HCT116 (cell line): ENCODE measurements around the gene NDUFB2. TPM values are rescaled to one million over a fixed set of nuclear protein-coding genes. Genes with fewer than 3 reads are reported as not detected.

ENCODE experiments used
- ATAC-seq: fragments of 200-7000 bp; cut with Tn5 transposase; 2 replicates; pipeline ENCODE4 v1.9.1; 2020; ENCODE audit warnings: mild to moderate bottlenecking, moderate library complexity
- BruUV-seq: library from RNA; stranded (reverse); fragments of 400-500 nt; replicated peaks from 2 replicates; lab custom pipeline; 2021; lab: Mats Ljungman, UMichigan
- CTCF ChIA-PET: fragments of 300-600 bp; sonication (Branson Sonifier 250); formaldehyde crosslinking; loops from one replicate; lab custom pipeline; 2021; ENCODE audit warnings: antibody characterized with exemption; lab: Charles Lee
- POLR2A ChIA-PET: fragments of 300-600, 350-600 bp; sonication (Branson Sonifier 250); formaldehyde crosslinking; loops from one replicate; lab custom pipeline; 2021; ENCODE audit warnings: antibody characterized with exemption; lab: Charles Lee
- RAD21 ChIA-PET, 2 experiments: fragments of 300-600 bp; sonication (Branson Sonifier 250); formaldehyde crosslinking; loops; one replicate each; lab custom pipeline; 2023; ENCODE audit warnings: low total read pairs in 2 of 2; ENCODE audit not compliant: uncharacterized antibody in 2 of 2, unreplicated experiment in 2 of 2, low non-redundant PET in 1 of 2; lab: Charles Lee
- DNase-seq: peaks from one replicate; pipeline ENCODE4 v3.0.0-alpha.2; 2010; ENCODE audit warnings: low read depth, low spot score
- H2AFZ ChIP-seq: fragments of 200-600 bp; shearing (Covaris generic), sonication (generic); 2 replicates; pipeline ENCODE4 v1.6.1; 2017; ENCODE audit warnings: low read depth, mixed run types, mixed read lengths, antibody characterized with exemption, low read length; ENCODE audit not compliant: poor library complexity, severe bottlenecking
- H3K27ac ChIP-seq: 2 replicates; pipeline ENCODE4 v1.5.1; 2012; ENCODE audit warnings: low read depth, low read length
- H3K27me3 ChIP-seq: fragments of 200-600 bp; sonication (generic); 2 replicates; pipeline ENCODE4 v1.6.1; 2016; ENCODE audit warnings: mixed run types, low read length, mixed read lengths; ENCODE audit not compliant: insufficient read depth
- H3K36me3 ChIP-seq, 2 experiments: fragments of 200-500 bp in 1 of 2; fragments of 200-600 bp in 1 of 2; sonication (Bioruptor generic) in 1 of 2; sonication (generic) in 1 of 2; 2 replicates each; pipeline versions ENCODE4 v1.5.1 to v1.6.1; 2014 to 2016; ENCODE audit warnings: low read length in 2 of 2, inconsistent platforms in 1 of 2, mixed read lengths in 1 of 2, mixed run types in 1 of 2; ENCODE audit not compliant: insufficient read depth in 2 of 2, control insufficient read depth in 1 of 2
- H3K4me1 ChIP-seq, 2 experiments: fragments of 200-600 bp in 1 of 2; sonication (generic) in 1 of 2; 2 replicates each; pipeline versions ENCODE4 v1.5.1 to v1.6.1; 2012 to 2017; ENCODE audit warnings: low read length in 2 of 2, inconsistent platforms in 1 of 2, mild to moderate bottlenecking in 1 of 2, mixed read lengths in 1 of 2, mixed run types in 1 of 2, moderate library complexity in 1 of 2; ENCODE audit not compliant: insufficient read depth in 2 of 2, control insufficient read depth in 1 of 2
- H3K4me2 ChIP-seq: fragments of 200-600 bp; sonication (generic); 2 replicates; pipeline ENCODE4 v1.6.1; 2017; ENCODE audit warnings: mixed run types, low read length, mixed read lengths
- H3K4me3 ChIP-seq, 2 experiments: fragments of 200-600 bp in 1 of 2; sonication (generic) in 1 of 2; replicated peaks in 1 of 2; 2 replicates each; pipeline ENCODE4 v1.5.1; 2011 to 2016; ENCODE audit warnings: low read length in 2 of 2, control low read depth in 1 of 2, low read depth in 1 of 2, mild to moderate bottlenecking in 1 of 2, mixed read lengths in 1 of 2, mixed run types in 1 of 2
- H3K79me2 ChIP-seq: fragments of 200-600 bp; sonication (generic); 2 replicates; pipeline ENCODE4 v1.6.1; 2017; ENCODE audit warnings: mild to moderate bottlenecking, mixed run types, low read length, moderate library complexity, mixed read lengths; ENCODE audit not compliant: insufficient read depth
- H3K9ac ChIP-seq: fragments of 200-600 bp; sonication (generic); 2 replicates; pipeline ENCODE4 v1.6.1; 2016; ENCODE audit warnings: low read length, mixed read lengths
- H3K9me2 ChIP-seq: fragments of 200-600 bp; sonication (generic), shearing (Covaris generic); 2 replicates; pipeline ENCODE4 v1.6.1; 2017; ENCODE audit warnings: mixed run types, mild to moderate bottlenecking, moderate library complexity; ENCODE audit not compliant: insufficient read depth
- H3K9me3 ChIP-seq, 2 experiments: fragments of 200-500 bp in 1 of 2; fragments of 200-600 bp in 1 of 2; sonication (Bioruptor generic) in 1 of 2; sonication (generic) in 1 of 2; 2 replicates each; pipeline ENCODE4 v1.6.1; 2014 to 2017; ENCODE audit warnings: low read length in 2 of 2, mixed read lengths in 2 of 2, inconsistent platforms in 1 of 2, low read depth in 1 of 2, mild to moderate bottlenecking in 1 of 2, mixed run types in 1 of 2, moderate library complexity in 1 of 2; ENCODE audit not compliant: control insufficient read depth in 1 of 2, insufficient read depth in 1 of 2
- H4K20me1 ChIP-seq: fragments of 200-600 bp; sonication (generic), shearing (Covaris generic); 2 replicates; pipeline ENCODE4 v1.6.1; 2017; ENCODE audit warnings: mixed run types, mild to moderate bottlenecking, moderate library complexity; ENCODE audit not compliant: insufficient read depth
- CBX3 ChIP-seq: IDR thresholded peaks from 2 replicates; pipeline ENCODE4 v1.6.1; 2012; ENCODE audit warnings: low read depth
- CEBPB ChIP-seq: IDR thresholded peaks from 2 replicates; pipeline ENCODE4 v1.6.1; 2012; ENCODE audit warnings: low read depth
- EGR1 ChIP-seq: IDR thresholded peaks from 2 replicates; pipeline ENCODE4 v1.6.1; 2012; ENCODE audit warnings: low read depth
- JUND ChIP-seq: IDR thresholded peaks from 2 replicates; pipeline ENCODE4 v1.6.1; 2012
- MAX ChIP-seq: IDR thresholded peaks from 2 replicates; pipeline ENCODE4 v1.6.1; 2012
- POLR2A ChIP-seq: IDR thresholded peaks from 2 replicates; pipeline ENCODE4 v1.7.0; 2011; ENCODE audit warnings: borderline replicate concordance; ENCODE audit not compliant: insufficient read depth, insufficient read length; ENCODE audit errors: extremely low read depth
- RAD21 ChIP-seq: IDR thresholded peaks from 2 replicates; pipeline ENCODE4 v1.6.1; 2012; ENCODE audit warnings: low read depth, mild to moderate bottlenecking
- REST ChIP-seq: IDR thresholded peaks from 2 replicates; pipeline ENCODE4 v1.6.1; 2012; ENCODE audit warnings: low read depth
- SP1 ChIP-seq: IDR thresholded peaks from 2 replicates; pipeline ENCODE4 v1.6.1; 2012; ENCODE audit warnings: low read depth
- SRF ChIP-seq: IDR thresholded peaks from 2 replicates; pipeline ENCODE4 v1.6.1; 2012; ENCODE audit warnings: low read depth
- TCF7L2 ChIP-seq: IDR thresholded peaks from 2 replicates; pipeline ENCODE4 v1.7.0; 2011; ENCODE audit warnings: borderline replicate concordance, inconsistent platforms; ENCODE audit not compliant: insufficient read depth, insufficient read length; ENCODE audit errors: extremely low read depth
- ZNF274 ChIP-seq: fragments of 200-500 bp; sonication (Bioruptor generic); IDR thresholded peaks from 2 replicates; pipeline ENCODE4 v1.6.1; 2014; ENCODE audit warnings: mild to moderate bottlenecking, low read depth, low read length, inconsistent platforms
- intact Hi-C: fragments of 100-400 bp; cut with micrococcal nuclease; formaldehyde crosslinking; loops from 2 replicates; pipeline ENCODE4 v1.10.0; 2022
- total RNA-seq: library from RNA; stranded (reverse); gene quantifications from one replicate; pipeline ENCODE4 v1.2.1, GENCODE V29; 2021; ENCODE audit not compliant: unreplicated experiment
- TF ChIP-seq, protein P1 (sequence below): IDR thresholded peaks from 2 replicates; pipeline ENCODE4 v1.6.1; 2011; ENCODE audit warnings: mild to moderate bottlenecking, low read length, moderate library complexity; ENCODE audit not compliant: insufficient replicate concordance; ENCODE audit errors: extremely low read depth

Gene NDUFB2
- total RNA-seq, 1 experiment from 2014 or later, result 143 TPM

DNA sequence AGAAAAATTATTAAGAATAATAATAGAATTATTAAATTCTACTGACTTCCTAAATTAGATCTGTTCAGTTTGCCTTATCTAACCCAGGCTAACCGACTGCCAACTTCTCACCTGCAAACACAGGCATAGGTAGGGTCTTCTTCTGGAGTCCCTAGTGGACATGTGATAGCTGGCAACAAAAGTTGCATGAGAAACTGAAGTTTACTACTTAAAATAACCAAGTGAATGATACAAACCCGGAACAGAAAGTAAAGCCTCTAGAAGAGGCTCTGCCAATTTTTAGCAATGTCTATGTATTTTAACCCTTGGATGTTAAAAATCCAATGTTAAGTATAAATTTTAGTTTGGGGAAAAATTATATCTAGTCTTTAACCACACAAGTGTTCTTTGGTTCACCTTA is 37.6 kb downstream of the NDUFB2 start:
- Histone ChIP-seq H3K4me2 (no peak overlapping the region), H3K79me2 (no peaks in the 10 kb centered on the region), H3K9me2 (no peaks in the 10 kb centered on the region), H3K27ac (no peak overlapping the region), H3K36me3 (peaks cover 0 to 2% of the 10 kb centered on the region in 2 experiments; a peak in 1 of 4 replicates), H2AFZ (no peak overlapping the region), H3K9ac (no peak overlapping the region), H3K4me3 (no peak overlapping the region), H3K27me3 (no peaks in the 10 kb centered on the region), H3K9me3 (no peaks in the 10 kb centered on the region), H4K20me1 (no peaks in the 10 kb centered on the region), H3K4me1 (no peaks in the 10 kb centered on the region)
- intact Hi-C loops, result no loop called here
- no TSS peak for BruUV-seq
- TF ChIP-seq EGR1, result no peak
- TF ChIP-seq SRF, result no peak
- TF ChIP-seq MAX, result no peak
- TF ChIP-seq RAD21, result no peak
- TF ChIP-seq POLR2A, result no peak
- no peak for TF ChIP-seq TCF7L2
- TF ChIP-seq ZNF274, result no peak
- TF ChIP-seq, protein P1, sequence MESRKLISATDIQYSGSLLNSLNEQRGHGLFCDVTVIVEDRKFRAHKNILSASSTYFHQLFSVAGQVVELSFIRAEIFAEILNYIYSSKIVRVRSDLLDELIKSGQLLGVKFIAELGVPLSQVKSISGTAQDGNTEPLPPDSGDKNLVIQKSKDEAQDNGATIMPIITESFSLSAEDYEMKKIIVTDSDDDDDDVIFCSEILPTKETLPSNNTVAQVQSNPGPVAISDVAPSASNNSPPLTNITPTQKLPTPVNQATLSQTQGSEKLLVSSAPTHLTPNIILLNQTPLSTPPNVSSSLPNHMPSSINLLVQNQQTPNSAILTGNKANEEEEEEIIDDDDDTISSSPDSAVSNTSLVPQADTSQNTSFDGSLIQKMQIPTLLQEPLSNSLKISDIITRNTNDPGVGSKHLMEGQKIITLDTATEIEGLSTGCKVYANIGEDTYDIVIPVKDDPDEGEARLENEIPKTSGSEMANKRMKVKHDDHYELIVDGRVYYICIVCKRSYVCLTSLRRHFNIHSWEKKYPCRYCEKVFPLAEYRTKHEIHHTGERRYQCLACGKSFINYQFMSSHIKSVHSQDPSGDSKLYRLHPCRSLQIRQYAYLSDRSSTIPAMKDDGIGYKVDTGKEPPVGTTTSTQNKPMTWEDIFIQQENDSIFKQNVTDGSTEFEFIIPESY, result no peak
- no peak for TF ChIP-seq JUND
- TF ChIP-seq CBX3, result no peak
- TF ChIP-seq REST, result no peak
- TF ChIP-seq SP1, result no peak
- no peak for TF ChIP-seq CEBPB
- no peak for ATAC-seq
- ChIA-PET CTCF (no interaction called here), POLR2A (no interaction called here), RAD21 (no interaction called here)
- DNase-seq, result no peak
